ENCODE results near the gene MPHOSPH9. TPM values are rescaled to one million over a fixed set of nuclear protein-coding genes. Genes with fewer than 3 reads are reported as not detected.

The MPHOSPH9 gene
- total RNA-seq, 2 experiments from 2014 or later: 129 to 186 TPM

DNA sequence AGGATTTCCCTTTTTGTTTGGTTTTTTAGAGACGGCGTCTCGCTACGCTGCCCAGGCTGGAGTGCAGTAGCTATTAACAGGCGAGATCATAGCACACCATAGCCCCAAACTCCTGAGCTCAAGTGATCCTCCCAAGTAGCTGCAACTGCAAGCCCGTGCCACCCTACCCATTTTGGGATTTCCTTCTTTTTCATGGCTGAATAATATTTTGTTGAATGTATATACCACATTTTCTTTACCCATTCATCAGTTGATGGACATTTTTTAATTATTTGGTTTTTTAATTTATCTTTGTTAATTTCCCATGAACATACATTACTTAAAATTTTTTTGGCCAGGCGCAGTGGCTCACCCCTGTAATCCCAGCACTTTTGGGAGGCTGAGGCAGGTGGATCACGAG lies 97.3 kb downstream of the MPHOSPH9 start:
- no peak for DNase-seq
- CTCF ChIA-PET: interaction anchor here (1.2 kb wide), 2 partner anchors 13 to 15 kb away, joined by 3 to 5 read pairs; no protein-coding TSS in a partner anchor
- no peak overlapping the region for H3K27ac Mint-ChIP-seq
- H3K36me3 Mint-ChIP-seq: no peaks in the 10 kb centered on the region
- peaks cover 22% of the 10 kb centered on the region for H3K4me1 Mint-ChIP-seq
- no peaks in the 10 kb centered on the region for H3K27me3 Mint-ChIP-seq
- no peak overlapping the region for H3K4me3 Mint-ChIP-seq
- ATAC-seq: no peak
- H3K9me3 Mint-ChIP-seq (ENCODE audit: low read depth): no peaks in the 10 kb centered on the region

GRCh38 chr12:123134826-123135225 lies 98.1 kb downstream of the MPHOSPH9 start:
- H3K9me3 Mint-ChIP-seq (ENCODE audit: low read depth): no peaks in the 10 kb centered on the region
- H3K4me3 Mint-ChIP-seq: no peak overlapping the region
- H3K36me3 Mint-ChIP-seq: no peaks in the 10 kb centered on the region
- DNase-seq (no peak), ATAC-seq (no peak)
- no peak overlapping the region for H3K27ac Mint-ChIP-seq
- no peaks in the 10 kb centered on the region for H3K27me3 Mint-ChIP-seq
- peaks cover 19% of the 10 kb centered on the region for H3K4me1 Mint-ChIP-seq
- CTCF ChIA-PET: interaction anchor here (1.2 to 1.3 kb wide), 2 partner anchors 14 to 18 kb away, joined by 3 to 5 read pairs; no protein-coding TSS in a partner anchor

DNA sequence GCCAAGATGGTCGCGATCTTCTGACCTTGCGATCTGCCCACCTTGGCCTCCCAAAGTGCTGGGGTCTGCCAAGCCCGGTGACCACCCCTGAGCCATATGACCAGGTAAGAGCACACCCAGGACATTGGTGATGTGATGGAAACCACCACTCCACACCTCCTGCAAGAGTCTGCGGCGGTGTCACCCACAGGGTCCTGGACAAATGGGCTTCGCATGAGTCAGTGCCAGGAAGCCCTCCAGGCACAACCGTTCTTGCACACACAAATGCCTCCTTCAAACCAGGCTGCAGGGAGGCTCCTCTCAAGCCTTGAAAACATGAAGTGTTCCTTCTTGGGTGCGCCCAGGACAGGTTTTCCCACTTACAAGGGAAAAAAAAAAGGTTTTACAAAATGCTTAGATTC lies 98.7 kb downstream of the MPHOSPH9 start:
- no peak for ATAC-seq
- CTCF ChIA-PET: interaction anchor here (1.2 to 1.3 kb wide), 2 partner anchors 13 to 18 kb away, joined by 3 to 5 read pairs; no protein-coding TSS in a partner anchor
- no peak for DNase-seq
- no peaks in the 10 kb centered on the region for H3K9me3 Mint-ChIP-seq (ENCODE audit: low read depth)
- H3K4me3 Mint-ChIP-seq: no peak overlapping the region
- no peak overlapping the region for H3K27ac Mint-ChIP-seq
- H3K4me1 Mint-ChIP-seq: peaks cover 20% of the 10 kb centered on the region
- no peaks in the 10 kb centered on the region for H3K27me3 Mint-ChIP-seq
- no peaks in the 10 kb centered on the region for H3K36me3 Mint-ChIP-seq

- Mint-ChIP-seq H3K4me1 (peaks cover 20% of the 10 kb centered on the region), H3K36me3 (no peaks in the 10 kb centered on the region), H3K4me3 (no peak overlapping the region), H3K27me3 (no peaks in the 10 kb centered on the region), H3K9me3 (ENCODE audit: low read depth) (no peaks in the 10 kb centered on the region), H3K27ac (no peak overlapping the region)
- ATAC-seq (no peak), DNase-seq (no peak)
- CTCF ChIA-PET: interaction anchor here (1.3 kb wide), 1 partner anchor 19 kb away, joined by 3 read pairs; no protein-coding TSS in a partner anchor
Observed at GRCh38 chr12:123133701-123134100, 99.2 kb downstream of the MPHOSPH9 start.

DNA sequence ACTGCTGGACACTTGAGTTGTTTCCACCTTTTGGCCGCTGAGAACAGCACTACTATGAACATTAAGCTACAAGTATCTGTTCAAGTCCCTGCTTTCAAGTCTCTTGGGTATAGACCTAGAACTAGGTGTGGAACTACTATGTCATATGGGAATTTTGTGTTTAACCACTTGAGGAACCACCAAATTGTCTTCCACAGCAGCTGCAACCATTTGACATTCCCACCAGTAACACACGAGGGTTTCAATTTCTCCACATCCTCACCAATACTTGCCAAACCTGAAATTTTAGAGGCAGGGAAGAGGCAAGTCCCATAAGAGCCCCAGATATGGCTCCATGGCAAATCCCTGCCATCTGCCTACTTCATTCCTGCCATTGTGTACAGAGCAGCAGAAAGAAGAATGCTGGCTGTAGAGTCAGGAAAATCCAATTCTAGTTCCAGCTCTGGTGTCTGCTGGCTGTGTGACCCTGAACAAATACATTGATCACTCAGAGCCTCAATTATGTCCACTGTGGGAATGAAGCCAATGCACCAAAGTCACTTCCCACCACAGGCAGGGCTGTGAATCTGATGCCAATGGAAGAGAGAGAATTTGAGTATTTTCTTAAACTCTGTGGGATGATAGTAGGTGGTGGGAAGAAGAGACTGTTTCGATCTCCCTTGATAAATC lies 99.9 kb downstream of the MPHOSPH9 start:
- Mint-ChIP-seq H3K27ac (no peak overlapping the region), H3K36me3 (no peaks in the 10 kb centered on the region), H3K4me1 (peaks cover 20% of the 10 kb centered on the region), H3K4me3 (no peak overlapping the region), H3K27me3 (no peaks in the 10 kb centered on the region), H3K9me3 (ENCODE audit: low read depth) (no peaks in the 10 kb centered on the region)
- DNase-seq (no peak), ATAC-seq (no peak)
- CTCF ChIA-PET: interaction anchor here (0.9 to 1.3 kb wide), 3 partner anchors 10 to 20 kb away, joined by 3 read pairs; no protein-coding TSS in a partner anchor

DNA sequence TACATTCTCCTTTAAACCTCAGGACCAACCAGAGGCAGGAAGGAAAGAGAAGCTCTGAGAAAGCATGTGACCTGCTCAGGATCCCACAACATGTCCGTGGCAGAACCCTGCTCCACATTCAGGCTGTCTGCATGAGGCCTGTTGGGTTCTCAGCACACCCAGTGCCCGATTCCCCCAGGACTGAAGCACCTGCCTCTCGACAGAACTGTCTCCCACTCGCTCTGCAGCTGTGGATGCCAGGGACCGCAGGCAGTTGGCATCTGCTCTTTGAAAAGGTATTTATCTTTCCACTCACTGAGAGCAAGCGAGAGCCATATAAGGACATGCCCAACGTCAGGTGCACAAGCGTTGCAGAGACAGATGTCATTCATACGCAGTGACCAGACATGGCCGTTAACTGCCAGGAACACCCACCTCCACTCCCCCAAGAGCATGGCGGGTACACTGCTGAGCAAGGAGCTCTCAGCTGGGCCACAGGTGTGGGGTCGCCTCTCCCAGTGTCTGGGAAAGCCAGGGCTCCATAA lies 101.0 kb downstream of the MPHOSPH9 start:
- Mint-ChIP-seq H3K27me3 (no peaks in the 10 kb centered on the region), H3K27ac (peak overlapping the region; percentile 42), H3K36me3 (no peaks in the 10 kb centered on the region), H3K4me1 (peaks cover 20% of the 10 kb centered on the region), H3K4me3 (no peak overlapping the region), H3K9me3 (ENCODE audit: low read depth) (no peaks in the 10 kb centered on the region)
- CTCF ChIA-PET: interaction anchor here (1.3 to 1.6 kb wide), 2 partner anchors 13 to 27 kb away, joined by 3 read pairs; no protein-coding TSS in a partner anchor
- ATAC-seq (peak; percentile 57), DNase-seq (no peak)

GRCh38 chr12:123131291-123131832 lies 101.6 kb downstream of the MPHOSPH9 start:
- no peak for DNase-seq
- H3K36me3 Mint-ChIP-seq: no peaks in the 10 kb centered on the region
- no peaks in the 10 kb centered on the region for H3K27me3 Mint-ChIP-seq
- H3K9me3 Mint-ChIP-seq (ENCODE audit: low read depth): no peaks in the 10 kb centered on the region
- peak overlapping the region; percentile 42 for H3K27ac Mint-ChIP-seq
- H3K4me1 Mint-ChIP-seq: peaks cover 20% of the 10 kb centered on the region
- H3K4me3 Mint-ChIP-seq: no peak overlapping the region
- ATAC-seq: peak; percentile 20
- CTCF ChIA-PET: interaction anchor here (1.2 to 1.6 kb wide), 2 partner anchors 10 to 27 kb away, joined by 3 read pairs; no protein-coding TSS in a partner anchor

GRCh38 chr12:123129621-123130020 lies 103.3 kb downstream of the MPHOSPH9 start:
- Mint-ChIP-seq H3K36me3 (no peaks in the 10 kb centered on the region), H3K27ac (no peak overlapping the region), H3K27me3 (no peaks in the 10 kb centered on the region), H3K4me3 (no peak overlapping the region), H3K9me3 (ENCODE audit: low read depth) (no peaks in the 10 kb centered on the region), H3K4me1 (peaks cover 18% of the 10 kb centered on the region)
- no peak for DNase-seq
- CTCF ChIA-PET: no interaction called here
- ATAC-seq: no peak

GRCh38 chr12:123127182-123127495 lies 105.8 kb downstream of the MPHOSPH9 start:
- no peaks in the 10 kb centered on the region for H3K9me3 Mint-ChIP-seq (ENCODE audit: low read depth)
- no peaks in the 10 kb centered on the region for H3K36me3 Mint-ChIP-seq
- DNase-seq (no peak), ATAC-seq (no peak)
- H3K4me1 Mint-ChIP-seq: peaks cover 19% of the 10 kb centered on the region
- CTCF ChIA-PET: interaction anchor here (1.7 kb wide), 1 partner anchor 25 kb away, joined by 3 read pairs; no protein-coding TSS in a partner anchor
- no peak overlapping the region for H3K27ac Mint-ChIP-seq
- H3K4me3 Mint-ChIP-seq: no peak overlapping the region
- H3K27me3 Mint-ChIP-seq: no peaks in the 10 kb centered on the region

GRCh38 chr12:123126294-123127181 lies 106.4 kb downstream of the MPHOSPH9 start:
- ATAC-seq (no peak), DNase-seq (no peak)
- Mint-ChIP-seq H3K4me1 (peaks cover 19% of the 10 kb centered on the region), H3K36me3 (no peaks in the 10 kb centered on the region), H3K9me3 (ENCODE audit: low read depth) (no peaks in the 10 kb centered on the region), H3K27ac (no peak overlapping the region), H3K27me3 (no peaks in the 10 kb centered on the region), H3K4me3 (no peak overlapping the region)
- CTCF ChIA-PET: interaction anchor here (1.0 to 1.7 kb wide), 2 partner anchors 24 to 111 kb away, joined by 3 to 4 read pairs; no protein-coding TSS in a partner anchor

DNA sequence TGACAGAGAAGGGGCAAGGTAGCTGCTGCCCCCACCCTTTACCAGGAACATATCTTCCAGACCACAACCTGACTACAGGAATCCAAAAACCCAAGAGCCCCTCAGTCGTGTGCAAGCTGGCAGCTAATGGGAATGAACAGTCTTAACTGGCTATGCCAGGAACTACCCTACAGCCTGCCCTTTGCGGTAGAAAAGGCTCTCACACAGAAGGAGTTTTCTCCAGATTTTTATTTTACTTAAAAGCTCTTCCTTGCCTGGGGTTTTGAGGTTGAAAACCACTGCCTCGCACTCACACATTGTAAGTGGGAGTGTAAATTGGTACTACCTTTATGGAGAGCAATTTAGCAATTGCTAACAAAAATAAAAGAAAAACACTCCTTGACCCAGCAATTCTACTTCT lies 110.3 kb downstream of the MPHOSPH9 start:
- no peak for ATAC-seq
- Mint-ChIP-seq H3K4me3 (no peak overlapping the region), H3K9me3 (ENCODE audit: low read depth) (no peaks in the 10 kb centered on the region), H3K27ac (no peak overlapping the region), H3K27me3 (no peaks in the 10 kb centered on the region), H3K4me1 (peaks cover 33% of the 10 kb centered on the region), H3K36me3 (no peaks in the 10 kb centered on the region)
- DNase-seq: no peak
- CTCF ChIA-PET: interaction anchor here (0.9 to 2.2 kb wide), 3 partner anchors 10 to 47 kb away, joined by 3 to 8 read pairs (median 3); no protein-coding TSS in a partner anchor

GRCh38 chr12:123121670-123122069 lies 111.3 kb downstream of the MPHOSPH9 start:
- DNase-seq: no peak
- peaks cover 33% of the 10 kb centered on the region for H3K4me1 Mint-ChIP-seq
- no peaks in the 10 kb centered on the region for H3K9me3 Mint-ChIP-seq (ENCODE audit: low read depth)
- H3K27me3 Mint-ChIP-seq: no peaks in the 10 kb centered on the region
- CTCF ChIA-PET: interaction anchor here (1.3 to 2.2 kb wide), 4 partner anchors 9 to 78 kb away, joined by 3 to 15 read pairs (median 6); no protein-coding TSS in a partner anchor
- H3K4me3 Mint-ChIP-seq: no peak overlapping the region
- ATAC-seq: no peak
- no peak overlapping the region for H3K27ac Mint-ChIP-seq
- no peaks in the 10 kb centered on the region for H3K36me3 Mint-ChIP-seq
